NT2/D1 (cell line): ENCODE data around the gene MIPOL1.

Source experiments
- YY1 ChIP-seq: IDR thresholded peaks from 2 replicates; pipeline ENCODE4 v1.6.1; 2011; ENCODE audit not compliant: insufficient read length, insufficient read depth
- ZNF274 ChIP-seq: IDR thresholded peaks from 2 replicates; pipeline ENCODE4 v1.6.1; 2011; ENCODE audit warnings: mild to moderate bottlenecking, low read depth, low read length

DNA sequence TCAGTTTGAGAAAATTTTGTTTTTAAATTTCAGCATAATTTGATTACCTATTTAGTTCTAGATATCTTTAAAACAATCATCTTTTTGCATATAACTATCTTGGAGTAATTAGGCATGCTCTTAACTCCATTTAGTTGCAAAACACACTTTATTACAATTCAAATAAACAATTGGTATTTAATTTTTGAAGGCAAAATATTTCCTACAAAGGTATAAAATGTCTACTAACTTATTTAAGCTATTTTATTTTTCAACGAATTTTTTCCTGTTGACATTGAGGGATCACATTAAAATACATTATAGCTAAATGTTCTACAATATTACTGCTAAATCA, 389.0 kb downstream of the MIPOL1 start:
- TF ChIP-seq ZNF274 (no peak), YY1 (no peak)
